ENCODE results near the gene TRMT44.

TRMT44 gene

DNA sequence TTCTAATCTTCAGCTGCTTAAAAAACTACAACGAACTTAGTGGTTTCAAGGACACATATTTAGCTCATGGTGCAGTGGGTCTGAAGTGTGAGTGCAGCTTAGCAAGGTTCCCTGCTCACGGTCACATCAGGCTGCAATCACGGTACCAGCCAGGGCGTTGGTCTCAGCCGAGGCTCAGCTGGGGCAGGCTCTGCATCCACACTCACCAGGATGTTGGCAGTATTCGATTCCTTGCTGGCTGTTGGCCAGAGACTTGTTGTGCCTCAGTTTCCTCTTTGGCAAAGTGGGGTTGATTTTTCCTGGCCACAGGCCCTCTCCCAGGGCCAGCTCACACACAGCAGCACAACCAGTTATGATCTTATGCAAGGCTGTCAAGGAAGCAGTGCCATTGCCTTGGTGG lies 61.8 kb downstream of the TRMT44 start:
- no peak for DNase-seq
- Histone ChIP-seq H3K4me1 (ENCODE audit: control insufficient read depth, insufficient read depth, low read length, poor library complexity, severe bottlenecking) (no peaks in the 10 kb centered on the region), H3K27me3 (replicated peaks; ENCODE audit: control insufficient read depth, insufficient read depth, low read length, poor library complexity, severe bottlenecking) (no peaks in the 10 kb centered on the region)

DNA sequence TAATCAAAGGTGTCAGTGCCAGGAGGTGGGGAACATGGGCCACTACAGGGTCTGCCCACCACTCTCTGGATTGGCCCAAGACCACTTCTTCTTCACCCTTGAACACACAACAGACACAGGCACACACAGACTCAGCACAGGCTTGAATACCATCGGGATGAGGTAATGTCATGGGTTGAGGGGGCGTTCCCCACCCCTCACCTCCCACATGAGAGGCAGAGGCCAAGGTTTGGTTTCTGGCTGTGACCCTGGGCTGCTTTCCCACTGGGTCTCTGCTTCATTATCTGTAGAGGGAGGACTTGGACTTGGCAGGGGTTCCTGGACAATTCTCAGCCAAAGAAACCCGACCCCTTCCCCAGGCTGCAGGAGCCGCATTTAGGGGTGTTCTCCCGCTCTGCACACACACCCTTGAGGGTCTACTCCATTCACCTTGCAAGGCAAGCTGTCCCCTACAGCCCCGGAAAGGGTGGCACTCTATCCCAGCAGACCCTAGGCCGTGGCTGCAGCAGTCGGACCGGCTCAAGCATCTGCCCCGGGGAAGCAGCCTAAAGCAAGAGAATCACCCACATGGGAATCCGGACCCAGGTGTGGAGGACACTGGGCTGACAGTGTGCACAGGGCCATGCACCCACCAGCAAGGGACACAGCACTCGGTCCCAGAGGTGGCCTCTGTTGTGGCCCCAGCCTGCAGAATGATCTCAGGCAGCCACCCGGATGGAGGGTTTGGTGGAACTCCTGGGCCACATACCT lies 62.4 kb downstream of the TRMT44 start:
- H3K27me3 ChIP-seq (replicated peaks; ENCODE audit: control insufficient read depth, insufficient read depth, low read length, poor library complexity, severe bottlenecking): no peaks in the 10 kb centered on the region
- no peaks in the 10 kb centered on the region for H3K4me1 ChIP-seq (ENCODE audit: control insufficient read depth, insufficient read depth, low read length, poor library complexity, severe bottlenecking)
- no peaks in the 10 kb centered on the region for H3K9me3 ChIP-seq (ENCODE audit: control insufficient read depth, low read length)
- no peak overlapping the region for H3K27ac ChIP-seq (ENCODE audit: insufficient read depth, low read length, poor library complexity, severe bottlenecking)
- no peak for DNase-seq
- no peaks in the 10 kb centered on the region for H3K36me3 ChIP-seq (ENCODE audit: control insufficient read depth, insufficient read depth, low read length)
- no peak overlapping the region for H3K4me3 ChIP-seq (ENCODE audit: insufficient read depth, low read depth, low read length, poor library complexity, severe bottlenecking)

More for the DNA sequence above, 61.8 kb downstream of the TRMT44 start:
- H3K4me3 ChIP-seq (ENCODE audit: insufficient read depth, low read depth, low read length, poor library complexity, severe bottlenecking): no peak overlapping the region
- H3K27ac ChIP-seq (ENCODE audit: insufficient read depth, low read length, poor library complexity, severe bottlenecking): no peak overlapping the region
- H3K36me3 ChIP-seq (ENCODE audit: control insufficient read depth, insufficient read depth, low read length): no peaks in the 10 kb centered on the region
- H3K9me3 ChIP-seq (ENCODE audit: control insufficient read depth, low read length): no peaks in the 10 kb centered on the region

DNA sequence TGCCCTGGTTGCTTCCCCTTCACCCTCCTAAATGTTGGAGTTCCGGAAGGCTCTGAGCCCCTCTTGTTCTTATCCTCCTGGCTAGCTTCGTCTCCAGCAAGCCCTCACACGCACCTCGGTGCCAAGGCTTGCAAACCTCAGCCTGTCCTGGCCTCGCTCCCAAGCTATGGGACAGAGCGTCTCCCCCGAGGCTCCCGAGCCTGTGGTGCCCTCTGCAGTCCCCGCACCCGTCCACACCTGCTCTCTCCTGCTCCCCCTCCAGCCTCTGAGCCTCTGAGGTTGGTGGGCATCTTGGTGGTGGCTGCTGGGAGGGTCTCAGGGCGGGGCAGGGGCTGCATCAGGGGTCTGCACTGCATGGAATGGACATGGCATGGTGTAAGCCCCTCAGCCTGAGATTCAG lies 63.2 kb downstream of the TRMT44 start:
- H3K27me3 ChIP-seq (replicated peaks; ENCODE audit: control insufficient read depth, insufficient read depth, low read length, poor library complexity, severe bottlenecking): no peaks in the 10 kb centered on the region
- no peak for DNase-seq
- no peaks in the 10 kb centered on the region for H3K9me3 ChIP-seq (ENCODE audit: control insufficient read depth, low read length)
- H3K27ac ChIP-seq (ENCODE audit: insufficient read depth, low read length, poor library complexity, severe bottlenecking): no peak overlapping the region
- no peak overlapping the region for H3K4me3 ChIP-seq (ENCODE audit: insufficient read depth, low read depth, low read length, poor library complexity, severe bottlenecking)
- H3K4me1 ChIP-seq (ENCODE audit: control insufficient read depth, insufficient read depth, low read length, poor library complexity, severe bottlenecking): no peaks in the 10 kb centered on the region
- no peaks in the 10 kb centered on the region for H3K36me3 ChIP-seq (ENCODE audit: control insufficient read depth, insufficient read depth, low read length)

DNA sequence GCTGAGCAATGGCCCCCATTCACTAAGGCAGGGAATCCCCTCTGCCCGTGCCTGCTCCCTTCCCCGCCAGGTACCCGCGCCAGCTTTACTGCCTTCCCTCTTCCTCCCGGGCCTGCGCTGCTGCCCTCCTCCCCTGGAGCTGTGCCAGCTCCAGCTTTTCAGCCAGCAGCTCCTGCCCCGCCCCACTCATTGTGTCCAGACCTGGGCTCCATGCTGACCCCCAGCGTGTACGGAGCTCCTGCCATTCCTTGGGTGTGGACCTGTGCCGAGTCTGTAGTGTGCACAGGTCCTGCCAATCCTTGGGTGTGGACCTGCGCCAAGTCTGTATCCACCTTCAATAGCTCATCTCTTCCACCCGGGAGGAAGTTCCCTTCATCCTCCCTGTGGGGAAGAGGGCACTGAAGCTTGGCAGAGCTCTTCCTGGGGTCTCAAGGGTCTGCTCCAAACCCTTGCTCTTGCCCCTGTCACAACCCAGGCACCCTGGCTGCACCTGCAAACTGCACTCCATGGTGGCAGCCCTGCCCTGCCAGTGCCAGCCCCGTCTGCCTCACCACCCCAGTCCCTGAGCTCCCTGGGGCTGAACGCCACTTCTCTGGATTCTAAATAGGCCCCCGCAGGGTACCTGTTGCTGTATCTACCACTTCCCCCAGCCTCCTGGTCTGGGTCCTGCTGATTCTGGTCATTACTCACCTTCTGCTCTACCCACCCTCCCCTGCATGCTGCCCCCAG lies 63.9 kb downstream of the TRMT44 start:
- no peaks in the 10 kb centered on the region for H3K36me3 ChIP-seq (ENCODE audit: control insufficient read depth, insufficient read depth, low read length)
- H3K27me3 ChIP-seq (replicated peaks; ENCODE audit: control insufficient read depth, insufficient read depth, low read length, poor library complexity, severe bottlenecking): no peaks in the 10 kb centered on the region
- no peak for DNase-seq
- no peak overlapping the region for H3K27ac ChIP-seq (ENCODE audit: insufficient read depth, low read length, poor library complexity, severe bottlenecking)
- no peaks in the 10 kb centered on the region for H3K4me1 ChIP-seq (ENCODE audit: control insufficient read depth, insufficient read depth, low read length, poor library complexity, severe bottlenecking)
- H3K9me3 ChIP-seq (ENCODE audit: control insufficient read depth, low read length): no peaks in the 10 kb centered on the region
- H3K4me3 ChIP-seq (ENCODE audit: insufficient read depth, low read depth, low read length, poor library complexity, severe bottlenecking): no peak overlapping the region

DNA sequence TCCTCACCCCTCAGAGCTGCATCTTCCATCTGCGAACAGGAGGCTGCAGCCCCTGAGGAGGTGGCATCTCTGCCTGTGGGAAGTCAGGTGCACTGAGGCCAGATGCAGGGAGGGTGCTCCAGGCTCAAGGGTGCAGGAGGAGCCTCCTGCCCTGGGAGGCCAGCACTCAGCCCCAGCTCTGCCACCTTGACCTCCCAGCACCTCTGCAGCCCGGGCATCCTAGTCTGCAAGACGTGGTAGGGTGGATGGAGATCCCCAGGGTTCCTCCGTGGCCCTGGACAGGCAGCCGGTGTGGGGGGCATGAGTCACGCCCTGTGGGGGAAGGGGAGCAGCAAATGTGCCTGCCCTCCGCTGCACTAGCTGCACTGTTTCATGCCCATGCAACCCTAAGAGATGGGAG lies 64.7 kb downstream of the TRMT44 start:
- H3K9me3 ChIP-seq (ENCODE audit: control insufficient read depth, low read length): no peaks in the 10 kb centered on the region
- DNase-seq: no peak
- no peak overlapping the region for H3K4me3 ChIP-seq (ENCODE audit: insufficient read depth, low read depth, low read length, poor library complexity, severe bottlenecking)
- H3K27ac ChIP-seq (ENCODE audit: insufficient read depth, low read length, poor library complexity, severe bottlenecking): no peak overlapping the region
- no peaks in the 10 kb centered on the region for H3K36me3 ChIP-seq (ENCODE audit: control insufficient read depth, insufficient read depth, low read length)
- H3K27me3 ChIP-seq (replicated peaks; ENCODE audit: control insufficient read depth, insufficient read depth, low read length, poor library complexity, severe bottlenecking): no peaks in the 10 kb centered on the region
- no peaks in the 10 kb centered on the region for H3K4me1 ChIP-seq (ENCODE audit: control insufficient read depth, insufficient read depth, low read length, poor library complexity, severe bottlenecking)

DNA sequence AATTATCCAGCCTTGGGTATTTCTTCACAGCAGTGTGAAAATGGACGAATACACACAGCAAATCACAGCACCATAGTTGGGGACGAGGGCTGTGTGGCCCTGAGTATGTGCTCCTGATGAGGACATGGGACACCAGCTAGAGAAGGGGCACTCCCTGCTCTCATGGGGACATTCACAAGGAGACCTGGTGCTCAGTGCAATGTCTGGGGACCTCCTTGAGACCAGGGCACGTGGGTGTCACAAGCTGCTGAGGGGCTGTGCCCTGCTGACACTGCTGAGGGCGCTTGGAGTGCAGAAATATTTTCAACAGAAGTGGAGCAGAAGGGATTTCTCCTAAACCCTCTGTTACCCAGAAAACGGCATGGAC lies 65.4 kb downstream of the TRMT44 start:
- H3K27me3 ChIP-seq (replicated peaks; ENCODE audit: control insufficient read depth, insufficient read depth, low read length, poor library complexity, severe bottlenecking): no peaks in the 10 kb centered on the region
- H3K4me1 ChIP-seq (ENCODE audit: control insufficient read depth, insufficient read depth, low read length, poor library complexity, severe bottlenecking): no peaks in the 10 kb centered on the region
- no peaks in the 10 kb centered on the region for H3K9me3 ChIP-seq (ENCODE audit: control insufficient read depth, low read length)
- DNase-seq: no peak
- no peak overlapping the region for H3K27ac ChIP-seq (ENCODE audit: insufficient read depth, low read length, poor library complexity, severe bottlenecking)
- H3K36me3 ChIP-seq (ENCODE audit: control insufficient read depth, insufficient read depth, low read length): no peaks in the 10 kb centered on the region
- H3K4me3 ChIP-seq (ENCODE audit: insufficient read depth, low read depth, low read length, poor library complexity, severe bottlenecking): no peak overlapping the region

DNA sequence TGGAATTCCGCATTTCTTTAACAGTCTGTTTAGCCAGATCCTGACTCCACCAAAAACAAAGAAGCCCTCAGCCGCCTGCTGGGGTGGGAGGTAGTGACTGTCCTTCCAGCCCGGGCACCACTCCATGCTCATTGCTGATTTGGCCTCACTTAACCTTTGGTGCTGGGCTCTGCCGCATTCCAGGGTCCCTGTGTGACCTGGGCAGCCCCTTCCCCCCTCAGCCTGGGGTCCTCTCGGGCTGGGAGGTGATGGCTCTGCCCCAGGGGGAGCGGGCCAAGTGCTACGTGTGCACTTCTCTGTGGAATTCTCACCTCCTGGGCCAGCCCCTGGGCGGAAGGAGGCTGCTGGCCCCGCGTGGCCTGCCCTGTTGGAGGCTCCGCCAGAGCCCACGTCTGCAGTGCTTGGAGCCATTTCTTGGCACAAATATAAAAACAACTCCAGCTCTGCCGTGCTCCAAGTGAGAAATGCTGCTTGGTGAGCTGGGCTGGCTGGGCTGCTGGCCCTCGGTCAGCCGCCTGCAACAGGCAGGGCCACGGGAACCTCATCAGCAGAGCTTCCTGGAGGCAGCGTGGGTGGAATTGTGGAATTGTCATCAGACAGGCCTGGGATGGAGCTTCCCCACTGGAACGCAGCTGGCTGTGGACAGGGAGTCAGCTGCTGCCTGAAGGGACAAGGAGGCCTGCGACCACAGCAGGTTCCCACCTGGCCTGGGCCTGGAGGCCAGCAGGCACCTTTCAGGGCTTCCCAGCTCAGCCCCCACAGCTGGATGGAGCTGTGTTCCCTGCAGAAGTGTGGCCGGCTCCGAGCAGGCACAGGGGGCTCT lies 66.0 kb downstream of the TRMT44 start:
- Histone ChIP-seq H3K27ac (ENCODE audit: insufficient read depth, low read length, poor library complexity, severe bottlenecking) (no peak overlapping the region), H3K36me3 (ENCODE audit: control insufficient read depth, insufficient read depth, low read length) (no peaks in the 10 kb centered on the region), H3K9me3 (ENCODE audit: control insufficient read depth, low read length) (no peaks in the 10 kb centered on the region), H3K27me3 (replicated peaks; ENCODE audit: control insufficient read depth, insufficient read depth, low read length, poor library complexity, severe bottlenecking) (no peaks in the 10 kb centered on the region), H3K4me1 (ENCODE audit: control insufficient read depth, insufficient read depth, low read length, poor library complexity, severe bottlenecking) (no peaks in the 10 kb centered on the region), H3K4me3 (ENCODE audit: insufficient read depth, low read depth, low read length, poor library complexity, severe bottlenecking) (no peak overlapping the region)
- DNase-seq: no peak

DNA sequence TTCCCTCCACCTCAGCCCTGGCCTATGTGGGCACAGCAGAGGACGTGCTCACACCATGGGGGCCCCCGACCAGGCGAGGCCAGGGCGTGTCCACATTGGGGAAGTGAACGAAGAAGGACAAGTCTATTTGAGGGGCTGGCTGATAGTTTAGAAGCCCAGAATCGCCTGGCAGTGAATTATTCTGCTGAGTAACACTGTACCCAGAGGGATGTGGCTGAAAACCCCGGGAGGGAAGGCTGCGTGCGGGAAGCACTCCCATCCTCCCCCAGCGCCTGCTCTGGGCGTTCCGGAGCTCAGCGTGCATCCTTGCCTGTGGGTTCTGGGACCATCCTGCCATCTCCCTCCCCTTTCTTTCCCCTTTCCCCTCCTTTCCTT lies 66.6 kb downstream of the TRMT44 start:
- H3K36me3 ChIP-seq (ENCODE audit: control insufficient read depth, insufficient read depth, low read length): no peaks in the 10 kb centered on the region
- no peaks in the 10 kb centered on the region for H3K9me3 ChIP-seq (ENCODE audit: control insufficient read depth, low read length)
- DNase-seq: no peak
- H3K4me3 ChIP-seq (ENCODE audit: insufficient read depth, low read depth, low read length, poor library complexity, severe bottlenecking): no peak overlapping the region
- H3K27me3 ChIP-seq (replicated peaks; ENCODE audit: control insufficient read depth, insufficient read depth, low read length, poor library complexity, severe bottlenecking): no peaks in the 10 kb centered on the region
- no peak overlapping the region for H3K27ac ChIP-seq (ENCODE audit: insufficient read depth, low read length, poor library complexity, severe bottlenecking)
- H3K4me1 ChIP-seq (ENCODE audit: control insufficient read depth, insufficient read depth, low read length, poor library complexity, severe bottlenecking): no peaks in the 10 kb centered on the region

DNA sequence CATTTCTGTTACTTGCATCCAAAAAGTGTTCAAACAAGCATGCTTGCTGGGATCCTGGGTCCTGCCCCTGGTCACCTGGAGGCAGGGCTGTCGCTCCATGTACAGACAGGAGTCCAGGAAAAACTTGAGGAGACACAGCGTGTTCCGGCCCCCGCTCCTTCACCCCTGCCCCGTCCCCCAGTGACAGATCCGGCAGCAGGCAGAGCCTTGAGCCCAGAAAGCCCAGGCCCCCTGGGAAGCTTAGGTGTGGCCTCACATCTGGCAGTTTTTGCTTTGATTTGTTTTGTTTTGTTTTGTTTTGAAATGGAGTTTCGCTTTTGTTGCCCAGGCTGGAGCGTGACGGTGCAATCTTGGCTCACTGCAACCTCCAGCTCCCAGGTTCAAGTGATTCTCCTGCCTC lies 67.0 kb downstream of the TRMT44 start:
- Histone ChIP-seq H3K27me3 (replicated peaks; ENCODE audit: control insufficient read depth, insufficient read depth, low read length, poor library complexity, severe bottlenecking) (no peaks in the 10 kb centered on the region), H3K36me3 (ENCODE audit: control insufficient read depth, insufficient read depth, low read length) (no peaks in the 10 kb centered on the region), H3K4me3 (ENCODE audit: insufficient read depth, low read depth, low read length, poor library complexity, severe bottlenecking) (no peak overlapping the region), H3K4me1 (ENCODE audit: control insufficient read depth, insufficient read depth, low read length, poor library complexity, severe bottlenecking) (no peaks in the 10 kb centered on the region), H3K9me3 (ENCODE audit: control insufficient read depth, low read length) (no peaks in the 10 kb centered on the region), H3K27ac (ENCODE audit: insufficient read depth, low read length, poor library complexity, severe bottlenecking) (no peak overlapping the region)
- DNase-seq: no peak

DNA sequence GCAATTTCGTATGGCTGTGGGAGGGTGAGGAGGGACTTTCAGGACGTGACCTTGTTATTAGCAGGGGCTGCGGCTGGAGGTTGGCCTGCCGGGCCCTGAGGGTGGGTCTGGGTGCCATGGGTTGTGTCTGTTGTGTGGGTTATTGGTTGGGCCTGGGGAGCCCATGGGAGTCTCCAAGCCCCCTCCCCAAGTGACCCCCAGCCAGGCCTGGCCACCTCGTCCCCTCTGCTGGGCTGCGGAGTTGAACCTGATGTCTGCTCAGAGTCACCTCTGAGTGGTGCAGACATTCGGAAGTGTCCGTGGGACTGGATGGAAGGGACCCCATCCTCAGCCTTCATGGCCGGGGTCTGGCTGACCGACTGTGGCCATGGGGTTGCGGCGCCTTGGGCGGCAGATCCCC lies 67.7 kb downstream of the TRMT44 start:
- Histone ChIP-seq H3K27ac (ENCODE audit: insufficient read depth, low read length, poor library complexity, severe bottlenecking) (no peak overlapping the region), H3K4me3 (ENCODE audit: insufficient read depth, low read depth, low read length, poor library complexity, severe bottlenecking) (no peak overlapping the region), H3K36me3 (ENCODE audit: control insufficient read depth, insufficient read depth, low read length) (no peaks in the 10 kb centered on the region), H3K9me3 (ENCODE audit: control insufficient read depth, low read length) (no peaks in the 10 kb centered on the region), H3K4me1 (ENCODE audit: control insufficient read depth, insufficient read depth, low read length, poor library complexity, severe bottlenecking) (no peaks in the 10 kb centered on the region), H3K27me3 (replicated peaks; ENCODE audit: control insufficient read depth, insufficient read depth, low read length, poor library complexity, severe bottlenecking) (no peaks in the 10 kb centered on the region)
- DNase-seq: no peak

Measured in effector memory CD4-positive, alpha-beta T cell (primary cell).